Stimulated activated naive CD8-positive, alpha-beta T cell treated with anti-CD3 and anti-CD28 coated beads, Interleukin-15, amount 100 ng/mL, for 72 hours (primary cell): ENCODE data around the gene PARD6B.
"Not testable (repeated sequence)": the region's sequence is repeated elsewhere in the genome, so short reads cannot be mapped to it uniquely, and the experiment has no call there.

Experiments used
- ATAC-seq: fragments of 150-1000 bp; cut with Tn5 transposase; 2 replicates; pipeline ENCODE4 v1.10.0; 2021; ENCODE audit warnings: mild to moderate bottlenecking, moderate library complexity
- DNase-seq, 2 donors: peaks; one replicate each; pipeline ENCODE4 v3.0.0; 2021 to 2022
- H3K27ac Mint-ChIP-seq, 2 donors: one replicate each; pipeline ENCODE4 v1.8.0; 2022; ENCODE audit warnings: mild to moderate bottlenecking in 2 of 2, mixed read lengths in 2 of 2, moderate library complexity in 2 of 2
- H3K27me3 Mint-ChIP-seq: one replicate; pipeline ENCODE4 v1.8.0; 2022; ENCODE audit warnings: mixed read lengths
- H3K4me1 Mint-ChIP-seq: one replicate; pipeline ENCODE4 v1.8.0; 2022; ENCODE audit warnings: mild to moderate bottlenecking, mixed read lengths
- H3K4me3 Mint-ChIP-seq, 2 donors: one replicate each; pipeline ENCODE4 v1.8.0; 2022; ENCODE audit warnings: mild to moderate bottlenecking in 2 of 2, mixed read lengths in 2 of 2, moderate library complexity in 1 of 2
- H3K9me3 Mint-ChIP-seq, 2 donors: one replicate each; pipeline ENCODE4 v1.8.0; 2022; ENCODE audit warnings: mixed read lengths in 2 of 2

The PARD6B gene

DNA sequence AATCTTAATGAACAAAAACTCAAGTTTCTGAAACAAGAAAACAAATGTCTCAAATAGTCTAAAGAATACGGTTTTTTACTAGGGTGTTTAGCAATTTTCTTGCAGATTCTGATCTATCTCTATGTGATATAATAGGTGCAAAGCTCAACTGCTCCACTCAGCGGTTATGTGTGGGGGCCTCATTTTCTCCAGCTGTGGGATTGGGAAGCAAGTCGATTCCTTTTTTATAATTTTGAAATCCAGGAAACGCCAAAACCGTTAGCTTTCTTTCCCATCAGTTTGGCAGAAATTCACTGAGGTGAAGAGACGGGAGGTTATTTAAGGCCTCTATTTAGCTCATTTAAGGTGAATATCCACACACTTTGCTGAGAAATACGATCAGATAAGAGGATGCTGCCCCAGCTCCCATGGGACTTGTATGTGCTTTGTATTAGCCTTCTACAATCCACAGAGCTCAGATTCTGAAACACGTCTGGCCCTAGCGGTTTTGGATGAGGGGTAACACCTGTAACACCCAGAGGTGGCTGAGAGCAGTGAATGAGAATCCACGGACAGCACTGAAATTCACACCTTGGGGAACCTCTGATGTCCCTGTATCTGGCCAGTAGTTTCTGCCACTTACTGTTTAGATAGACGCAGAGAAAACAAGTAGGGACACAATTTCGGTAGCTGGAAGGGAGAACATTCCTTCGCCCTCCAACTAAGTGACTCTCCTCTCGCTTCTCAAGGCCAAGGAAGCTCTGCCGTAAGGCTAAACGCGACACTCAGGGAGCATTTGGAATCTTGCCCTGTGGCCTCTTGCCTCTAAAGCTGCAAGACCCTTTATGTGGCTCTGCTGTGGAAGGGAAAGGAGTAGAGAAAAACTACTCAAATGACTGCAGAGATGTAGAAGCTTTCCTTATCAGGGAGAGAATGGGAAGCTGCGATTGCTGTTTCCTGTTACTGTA is 56.9 kb downstream of the PARD6B start:
- no peak for ATAC-seq
- no peak overlapping the region for H3K27ac Mint-ChIP-seq

DNA sequence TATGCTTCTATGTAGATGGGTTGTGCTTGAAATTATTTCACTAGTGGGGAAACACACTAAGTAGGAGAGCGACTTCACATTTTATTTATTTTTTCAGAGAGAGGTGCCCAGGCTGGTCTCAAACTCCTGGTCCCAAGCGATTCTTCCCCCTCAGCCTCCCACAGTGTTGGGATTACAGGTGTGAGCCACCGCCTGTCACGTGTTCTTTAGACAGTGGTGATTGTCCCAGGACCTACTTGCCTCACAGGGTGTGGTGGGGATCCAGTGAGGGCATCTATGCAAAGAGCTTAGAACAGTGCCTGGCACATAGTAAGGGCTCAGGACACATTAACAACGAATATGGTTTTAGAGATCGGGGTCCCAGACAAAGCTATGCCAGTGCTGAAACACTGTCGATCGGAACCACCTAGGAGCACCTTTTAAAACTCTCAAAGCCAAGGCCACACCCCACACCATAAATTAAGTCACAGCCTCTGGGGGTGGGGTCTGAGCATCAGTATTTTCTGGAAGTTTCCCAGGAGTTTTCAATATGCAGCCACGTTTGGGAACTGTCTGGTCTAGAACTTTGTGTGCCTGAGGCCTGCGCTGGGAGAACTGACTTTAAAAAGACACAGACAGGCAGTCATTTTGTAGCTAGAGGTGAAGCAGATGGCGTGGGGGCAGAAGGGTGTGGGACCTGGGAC is 58.7 kb downstream of the PARD6B start:
- peak overlapping the region; percentile 16 to 94 for H3K27ac Mint-ChIP-seq
- peak overlapping the region in 1 of 2 donors; percentile 56 for H3K4me3 Mint-ChIP-seq

More for the DNA sequence above, 56.9 kb downstream of the PARD6B start:
- H3K9me3 Mint-ChIP-seq: no peaks in the 10 kb centered on the region
- H3K4me3 Mint-ChIP-seq: no peak overlapping the region
- H3K27me3 Mint-ChIP-seq: no peaks in the 10 kb centered on the region
- DNase-seq: no peak
- H3K4me1 Mint-ChIP-seq: peaks cover 19% of the 10 kb centered on the region

GRCh38 chr20:50790651-50791277 is 59.4 kb downstream of the PARD6B start:
- H3K9me3 Mint-ChIP-seq: no peaks in the 10 kb centered on the region
- peak overlapping the region; percentile 62 to 67 for H3K27ac Mint-ChIP-seq
- H3K27me3 Mint-ChIP-seq: no peaks in the 10 kb centered on the region
- DNase-seq (peak; percentile 80 to 88), ATAC-seq (peak; percentile 80)
- peaks cover 27% of the 10 kb centered on the region for H3K4me1 Mint-ChIP-seq
- H3K4me3 Mint-ChIP-seq: peak overlapping the region in 1 of 2 donors; percentile 56

More for the DNA sequence above, 58.7 kb downstream of the PARD6B start:
- Mint-ChIP-seq H3K4me1 (peaks cover 24% of the 10 kb centered on the region), H3K27me3 (no peaks in the 10 kb centered on the region), H3K9me3 (no peaks in the 10 kb centered on the region)
- DNase-seq (no peak), ATAC-seq (no peak)

GRCh38 chr20:50792708-50793574 is 61.6 kb downstream of the PARD6B start:
- no peak for DNase-seq
- Mint-ChIP-seq H3K27me3 (no peaks in the 10 kb centered on the region), H3K4me3 (no peak overlapping the region), H3K4me1 (peaks cover 41% of the 10 kb centered on the region), H3K27ac (no peak overlapping the region), H3K9me3 (no peaks in the 10 kb centered on the region)
- no peak for ATAC-seq

DNA sequence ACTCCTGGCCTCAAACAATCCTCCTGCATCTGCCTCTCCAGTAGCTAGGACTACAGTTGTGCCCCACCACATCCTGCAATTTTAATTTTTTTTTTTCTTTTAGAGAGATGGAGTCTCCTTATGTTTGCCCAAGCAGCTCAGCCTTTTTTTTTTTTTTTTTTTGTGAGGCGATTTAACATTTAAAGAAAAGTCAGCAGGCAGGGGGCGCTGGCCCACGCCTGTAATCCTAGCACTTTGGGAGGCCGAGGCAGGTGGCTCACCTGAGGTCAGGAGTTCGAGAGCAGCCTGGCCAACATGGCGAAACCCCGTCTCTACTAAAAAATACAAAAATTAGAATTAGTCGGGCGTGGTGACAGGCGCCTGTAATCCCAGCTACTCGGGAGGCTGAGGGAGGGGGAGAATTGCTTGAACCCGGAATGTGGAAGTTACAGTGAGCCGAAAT is 62.2 kb downstream of the PARD6B start:
- H3K4me1 Mint-ChIP-seq: peaks cover 41% of the 10 kb centered on the region
- peak overlapping the region in 1 of 2 donors; percentile 25 for H3K27ac Mint-ChIP-seq
- DNase-seq: peak; percentile 36 to 65

DNA sequence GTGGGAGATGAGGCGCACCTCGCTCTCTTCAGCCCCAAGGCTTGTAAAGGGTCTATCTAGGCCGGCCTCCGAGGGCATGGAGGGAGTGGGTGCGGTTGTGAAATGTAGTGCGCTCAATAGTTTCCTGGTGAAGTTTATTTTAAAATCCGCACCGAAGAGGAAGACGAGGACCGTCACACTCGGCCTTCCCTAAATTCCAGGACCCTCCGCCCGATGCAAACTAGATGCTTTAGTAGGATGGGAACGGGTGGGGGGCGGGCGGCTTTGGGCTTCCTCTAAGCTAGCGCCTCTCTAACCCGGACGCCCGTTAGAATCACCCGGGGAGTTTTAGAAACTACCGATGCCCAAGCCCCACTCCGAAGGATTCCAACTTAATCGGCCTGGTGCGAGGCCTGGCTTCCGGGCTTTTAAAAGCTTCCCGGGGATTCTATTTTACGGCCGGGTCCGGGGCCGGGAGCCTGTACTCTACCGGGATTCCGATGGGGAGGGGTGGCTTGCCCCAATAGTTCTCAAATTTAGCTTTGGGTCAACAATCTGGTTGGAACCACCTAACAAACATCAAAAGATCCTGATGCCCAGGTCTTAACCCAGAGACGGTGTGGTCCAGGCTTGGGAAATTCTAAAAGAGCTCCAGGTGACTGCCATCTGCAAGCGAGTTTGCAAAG is 62.9 kb downstream of the PARD6B start:
- Mint-ChIP-seq H3K27me3 (no peaks in the 10 kb centered on the region), H3K9me3 (no peaks in the 10 kb centered on the region), H3K4me3 (peak overlapping the region; percentile 70 to 74), H3K27ac (no peak overlapping the region), H3K4me1 (peaks cover 47% of the 10 kb centered on the region)
- no peak for DNase-seq
- ATAC-seq: peak; percentile 7

More for the DNA sequence above, 62.2 kb downstream of the PARD6B start:
- H3K4me3 Mint-ChIP-seq: peak overlapping the region; percentile 47 to 54
- not testable (repeated sequence) for H3K9me3 Mint-ChIP-seq, H3K27me3 Mint-ChIP-seq, ATAC-seq

- peak; percentile 85 for ATAC-seq
- Mint-ChIP-seq H3K27me3 (no peaks in the 10 kb centered on the region), H3K27ac (peak within 1 kb of the TSS; percentile 6 to 88)
Observed at GRCh38 chr20:50794846-50795634, 63.7 kb downstream of the PARD6B start, which contains the start of gene BCAS4. TSS of gene BCAS4 (plus strand) at chr20:50795061. CDS start at chr20:50795084, 23 bp downstream.

DNA sequence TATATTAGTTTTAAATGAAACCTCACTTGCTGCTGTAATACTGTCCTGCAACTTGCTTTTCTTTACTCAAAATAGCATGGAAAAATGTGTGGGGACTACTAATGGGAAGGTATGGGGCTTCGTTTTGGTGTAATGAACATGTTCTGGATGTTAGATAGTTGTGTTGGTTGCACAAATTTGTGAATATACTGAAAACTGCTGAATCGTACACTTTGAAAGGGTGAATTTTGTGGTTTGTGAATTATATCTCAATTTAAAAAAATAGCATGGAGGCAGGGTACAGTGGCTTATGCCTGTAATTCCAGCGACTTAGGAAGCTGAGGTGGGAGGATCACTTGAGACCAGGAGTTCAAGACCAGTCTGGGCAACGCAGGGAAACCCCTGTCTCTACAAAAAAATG is 65.8 kb downstream of the PARD6B start:
- DNase-seq: no peak
- Mint-ChIP-seq H3K27me3 (no peaks in the 10 kb centered on the region), H3K4me1 (peaks cover 55% of the 10 kb centered on the region), H3K27ac (peak overlapping the region in 1 of 2 donors; percentile 19), H3K9me3 (no peaks in the 10 kb centered on the region), H3K4me3 (peak overlapping the region in 1 of 2 donors; percentile 19)
- ATAC-seq: no peak

More at GRCh38 chr20:50794846-50795634, 63.7 kb downstream of the PARD6B start, which contains the start of gene BCAS4:
- peak within 1 kb of the TSS; percentile 81 to 94 for H3K4me3 Mint-ChIP-seq
- peak; percentile 90 to 93 for DNase-seq
- H3K9me3 Mint-ChIP-seq: no peaks in the 10 kb centered on the region
- H3K4me1 Mint-ChIP-seq: peaks cover 55% of the 10 kb centered on the region

- Mint-ChIP-seq H3K27ac (no peak overlapping the region), H3K4me3 (no peak overlapping the region), H3K9me3 (no peaks in the 10 kb centered on the region), H3K4me1 (peaks cover 50% of the 10 kb centered on the region), H3K27me3 (no peaks in the 10 kb centered on the region)
- ATAC-seq (no peak), DNase-seq (no peak)
Observed at GRCh38 chr20:50798650-50799049, 67.3 kb downstream of the PARD6B start.

DNA sequence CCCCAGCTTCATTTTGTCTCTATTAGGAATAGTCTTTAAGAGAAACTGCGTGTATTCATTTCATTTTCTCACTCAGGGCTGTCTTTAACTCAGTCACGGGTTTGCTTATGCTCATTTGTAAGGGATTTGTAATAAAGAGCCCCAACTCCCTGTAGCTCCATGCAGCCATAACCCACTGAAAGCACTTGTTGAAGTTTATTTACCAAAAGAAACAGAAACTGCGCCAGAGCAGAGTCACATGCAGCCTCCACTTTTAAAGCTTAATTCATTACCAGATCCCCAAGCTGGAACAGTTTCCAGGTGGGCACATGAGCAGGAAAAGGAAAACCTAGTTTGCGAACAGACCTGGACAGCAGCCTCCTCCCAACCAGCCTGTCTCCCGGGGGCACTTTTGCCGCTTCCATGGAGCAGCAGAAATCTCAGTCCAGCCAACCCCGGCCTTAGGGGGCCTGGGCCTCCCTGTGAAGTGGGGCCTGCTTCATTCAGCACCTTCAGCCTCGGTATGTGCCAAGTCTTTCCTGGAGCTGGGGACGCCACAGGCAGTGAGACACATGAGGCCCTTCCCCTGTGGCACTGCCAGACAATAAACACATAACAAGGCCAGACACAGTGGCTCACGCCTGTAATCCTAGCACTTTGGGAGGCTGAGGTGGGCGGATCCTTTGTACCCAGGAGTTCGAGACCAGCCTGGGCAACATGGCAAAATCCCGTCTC is 68.0 kb downstream of the PARD6B start:
- ATAC-seq (no peak), DNase-seq (no peak)
- H3K27ac Mint-ChIP-seq: no peak overlapping the region
- peaks cover 55% of the 10 kb centered on the region for H3K4me1 Mint-ChIP-seq
- H3K27me3 Mint-ChIP-seq: no peaks in the 10 kb centered on the region
- H3K9me3 Mint-ChIP-seq: no peaks in the 10 kb centered on the region
- H3K4me3 Mint-ChIP-seq: no peak overlapping the region

DNA sequence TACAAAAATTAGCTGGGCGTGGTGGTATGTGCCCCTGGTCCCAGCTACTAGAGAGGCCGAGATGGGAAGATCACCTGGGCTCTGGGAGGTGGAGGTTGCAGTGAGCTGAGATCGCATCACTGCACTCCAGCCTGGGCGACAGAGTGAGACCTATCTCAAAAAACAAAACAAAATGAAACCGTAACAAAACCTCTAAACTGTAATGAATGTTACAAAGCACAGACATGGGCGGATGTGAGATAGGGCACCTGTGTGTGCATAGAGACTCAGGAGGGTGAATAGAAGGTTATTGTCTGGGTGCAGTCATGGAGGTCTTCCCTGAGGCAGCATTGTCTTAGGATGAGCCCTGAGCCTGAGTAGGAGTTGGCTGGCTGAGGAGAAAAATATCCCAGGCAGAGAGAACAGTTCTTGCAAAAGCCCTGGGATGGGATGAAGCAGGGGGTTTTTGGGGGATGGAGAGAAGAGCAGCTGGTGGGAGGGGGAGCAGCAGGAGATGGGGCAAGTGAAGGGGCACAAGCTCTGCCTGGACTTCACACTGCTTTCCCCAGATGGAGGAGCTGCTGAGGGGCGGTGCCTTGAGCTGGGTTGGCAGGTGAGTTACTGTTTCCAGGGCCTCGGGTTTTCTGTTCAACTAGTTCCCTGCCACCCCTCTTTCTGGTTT is 68.6 kb downstream of the PARD6B start:
- ATAC-seq (no peak), DNase-seq (no peak)
- Mint-ChIP-seq H3K9me3 (no peaks in the 10 kb centered on the region), H3K27me3 (no peaks in the 10 kb centered on the region), H3K4me3 (peak overlapping the region in 1 of 2 donors; percentile 4), H3K4me1 (peaks cover 62% of the 10 kb centered on the region), H3K27ac (peak overlapping the region; percentile 6 to 33)

- H3K4me1 Mint-ChIP-seq: peaks cover 67% of the 10 kb centered on the region
- H3K27ac Mint-ChIP-seq, H3K27me3 Mint-ChIP-seq, H3K4me3 Mint-ChIP-seq, DNase-seq, ATAC-seq, H3K9me3 Mint-ChIP-seq: not testable (repeated sequence)
Observed at GRCh38 chr20:50800986-50801746, 69.8 kb downstream of the PARD6B start.
